Left forelimb (tissue), 1 donor: ENCODE results near the gene POU2AF1.
"Not testable (repeated sequence)": the region's sequence is repeated elsewhere in the genome, so short reads cannot be mapped to it uniquely, and the experiment has no call there.

Experiments
- DNase-seq: peaks from one replicate; pipeline ENCODE4 v3.0.0-alpha.2; 2018; ENCODE audit warnings: low spot score

The POU2AF1 gene

GRCh38 chr11:111344032-111344431 is 35.0 kb downstream of the POU2AF1 start:
- DNase-seq, result no peak

- no peak for DNase-seq
Measured at GRCh38 chr11:111342329-111342728, 36.7 kb downstream of the POU2AF1 start.

GRCh38 chr11:111339758-111340388 is 39.2 kb downstream of the POU2AF1 start:
- DNase-seq, result no peak

GRCh38 chr11:111336582-111337256 is 42.4 kb downstream of the POU2AF1 start:
- DNase-seq, result no peak

GRCh38 chr11:111336062-111336461 is 43.0 kb downstream of the POU2AF1 start:
- DNase-seq, result no peak

- no peak for DNase-seq
Measured at GRCh38 chr11:111335549-111335948, 43.5 kb downstream of the POU2AF1 start.

- DNase-seq, result no peak
Measured at GRCh38 chr11:111334532-111335502, 44.3 kb downstream of the POU2AF1 start.

- DNase-seq, result no peak
Measured at GRCh38 chr11:111331711-111332479, 47.2 kb downstream of the POU2AF1 start.

GRCh38 chr11:111330234-111330893 is 48.7 kb downstream of the POU2AF1 start:
- DNase-seq, result no peak

- DNase-seq, result no peak
Measured at GRCh38 chr11:111329306-111330204, 49.5 kb downstream of the POU2AF1 start.

- DNase-seq, result no peak
Measured at GRCh38 chr11:111327908-111328624, 51.0 kb downstream of the POU2AF1 start.

- DNase-seq, result no peak
Measured at GRCh38 chr11:111326824-111327223, 52.3 kb downstream of the POU2AF1 start.

- DNase-seq, result no peak
Measured at GRCh38 chr11:111325259-111325658, 53.8 kb downstream of the POU2AF1 start.

GRCh38 chr11:111324277-111324720 is 54.8 kb downstream of the POU2AF1 start:
- no peak for DNase-seq

GRCh38 chr11:111322534-111322933 is 56.5 kb downstream of the POU2AF1 start:
- no peak for DNase-seq

- no peak for DNase-seq
Measured at GRCh38 chr11:111320728-111321568, 58.1 kb downstream of the POU2AF1 start.

GRCh38 chr11:111320199-111320598 is 58.9 kb downstream of the POU2AF1 start:
- DNase-seq, result not testable (repeated sequence)

- DNase-seq, result no peak
Measured at GRCh38 chr11:111319296-111319695, 59.8 kb downstream of the POU2AF1 start.

GRCh38 chr11:111312076-111312475 is 67.0 kb downstream of the POU2AF1 start:
- no peak for DNase-seq
